HK-2 (cell line): Measurements from ENCODE around the gene CHD5.
"Not testable (repeated sequence)": the region's sequence is repeated elsewhere in the genome, so short reads cannot be mapped to it uniquely, and the experiment has no call there.

ENCODE experiments used
- DNase-seq: peaks from one replicate; pipeline ENCODE4 v3.0.0-alpha.2; 2018; ENCODE audit not compliant: unreplicated experiment

Gene CHD5

DNA sequence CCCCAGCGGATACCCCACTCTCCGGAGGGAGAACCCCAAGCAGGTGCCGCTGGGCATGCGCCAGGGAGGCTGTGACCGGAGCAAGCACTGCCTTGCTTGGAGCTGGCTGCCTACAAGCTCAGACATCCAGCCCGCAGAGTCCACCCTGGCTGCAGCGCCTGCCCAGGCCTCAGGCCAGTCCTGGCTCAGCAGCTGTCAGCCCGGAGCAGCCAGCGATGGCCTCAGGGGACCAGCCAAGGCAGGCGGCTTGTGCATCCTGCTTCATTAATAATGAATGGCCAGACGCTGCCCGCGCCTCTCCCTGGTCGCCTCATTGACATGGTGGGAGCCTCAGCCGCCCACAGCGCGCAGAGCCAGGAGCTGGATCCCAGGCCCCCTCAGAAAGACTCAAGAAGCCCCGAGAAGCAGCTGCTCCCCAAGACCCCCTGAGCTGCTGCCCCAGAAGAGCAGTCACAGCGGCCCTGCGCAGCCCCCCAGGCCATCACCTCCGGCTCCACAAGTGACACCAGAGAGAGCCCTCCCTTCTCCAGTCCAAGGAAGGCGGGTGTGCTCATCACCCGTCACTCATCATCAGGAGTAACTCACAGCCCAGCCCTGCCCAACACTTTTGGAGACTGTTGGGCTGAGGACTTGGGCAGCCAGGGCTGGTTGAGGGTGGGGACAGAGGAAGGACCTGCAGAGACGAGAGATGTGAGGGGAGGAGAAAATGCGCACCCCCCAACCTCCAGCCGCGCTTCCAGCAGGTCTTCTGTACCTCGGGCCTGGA, 114.8 kb downstream of the CHD5 start:
- DNase-seq, result no peak

DNA sequence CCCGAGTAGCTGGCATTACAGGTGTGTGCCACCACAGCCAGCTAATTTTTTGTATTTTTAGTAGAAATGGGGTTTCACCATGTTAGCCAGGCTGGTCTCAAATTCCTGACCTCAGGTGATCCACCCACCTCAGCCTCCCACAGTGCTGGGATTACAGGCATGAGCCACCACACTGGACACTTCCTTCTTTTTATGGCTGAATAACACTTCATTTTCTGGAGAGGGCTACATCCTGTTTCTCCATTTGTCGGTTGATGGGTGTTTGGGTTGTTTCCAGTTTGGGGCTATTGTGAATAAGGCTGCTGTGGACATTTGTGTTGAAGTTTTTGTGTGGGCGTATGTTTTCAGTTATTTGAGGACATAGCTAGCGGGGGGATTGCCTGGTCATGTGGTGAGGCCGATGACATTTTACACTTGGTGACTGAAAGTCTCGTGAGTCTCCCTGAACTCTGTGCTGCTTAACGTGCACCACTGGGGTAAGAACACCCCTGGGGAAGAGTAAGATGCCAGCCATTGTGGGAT, 116.5 kb downstream of the CHD5 start:
- DNase-seq, result not testable (repeated sequence)

DNA sequence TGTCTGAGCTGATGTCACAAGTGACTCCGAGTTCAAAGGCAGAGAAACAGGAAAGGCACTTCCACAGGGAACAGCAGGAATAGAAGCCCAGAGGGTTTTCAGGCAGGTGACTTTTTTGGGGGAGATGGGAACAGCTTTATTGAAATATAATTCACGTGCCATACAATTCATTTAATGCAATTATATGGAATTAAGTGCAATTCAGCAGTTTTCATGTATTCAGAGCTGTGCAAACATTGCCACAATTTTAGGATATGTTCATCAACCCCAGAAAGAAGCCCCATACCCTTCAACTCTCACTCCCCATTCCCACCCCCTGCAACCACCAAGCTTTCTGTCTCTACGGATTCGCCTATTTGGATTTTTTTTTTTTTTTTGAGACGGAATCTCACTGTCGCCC, 117.5 kb downstream of the CHD5 start:
- DNase-seq, result no peak

DNA sequence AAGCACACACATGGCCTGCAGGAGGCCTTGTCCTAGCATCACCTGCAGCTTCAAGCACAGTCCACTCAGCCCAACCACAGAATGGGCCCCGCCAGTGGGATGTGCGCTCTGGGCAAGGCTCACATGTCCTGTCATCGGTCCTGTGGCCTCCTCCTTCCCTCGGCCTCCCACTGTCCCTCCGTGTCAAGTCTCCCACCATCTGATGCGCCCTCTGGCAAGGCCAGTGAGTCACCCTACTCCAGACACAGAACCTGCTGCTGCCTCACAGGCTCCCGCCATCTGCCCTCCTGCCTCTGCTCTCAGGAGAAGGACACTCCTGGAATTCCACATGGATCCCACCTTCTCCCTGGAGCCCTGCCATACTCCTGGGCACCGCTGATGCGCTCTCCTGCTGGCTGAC, 120.3 kb downstream of the CHD5 start:
- DNase-seq, result peak; percentile 14

DNA sequence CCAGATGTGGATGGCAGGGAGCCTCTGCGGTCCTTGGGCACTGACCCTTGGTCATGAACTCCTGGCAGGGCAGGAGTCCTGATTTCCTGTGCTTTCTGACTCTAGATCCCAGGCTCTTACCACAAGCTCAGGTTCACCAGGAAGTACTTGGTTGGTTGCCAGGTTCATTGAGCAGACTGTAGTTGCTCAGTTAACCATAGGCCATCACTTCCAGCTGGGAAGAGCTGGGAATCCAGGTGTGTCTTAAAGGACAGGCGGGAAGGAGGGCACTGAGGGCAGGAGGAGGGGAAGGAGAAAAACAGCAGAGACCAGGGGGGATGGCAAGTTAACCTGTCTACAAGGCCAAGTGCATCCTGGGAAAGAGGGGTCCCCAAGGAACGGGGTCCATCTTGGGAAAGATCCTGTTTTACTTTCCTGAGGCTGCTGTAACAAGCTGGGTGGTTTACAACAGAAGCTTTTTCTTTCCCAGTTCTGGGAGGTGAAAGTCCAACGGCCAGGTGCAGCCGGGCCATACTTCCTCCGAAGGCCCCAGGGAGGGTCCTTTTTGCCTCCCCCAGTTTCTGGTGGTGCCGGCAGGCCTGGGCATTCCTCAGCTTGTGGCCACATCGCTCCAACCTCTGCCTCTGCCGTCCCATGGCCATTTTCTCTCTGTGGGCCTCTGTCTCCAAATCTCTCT, 122.8 kb downstream of the CHD5 start:
- DNase-seq, result no peak

DNA sequence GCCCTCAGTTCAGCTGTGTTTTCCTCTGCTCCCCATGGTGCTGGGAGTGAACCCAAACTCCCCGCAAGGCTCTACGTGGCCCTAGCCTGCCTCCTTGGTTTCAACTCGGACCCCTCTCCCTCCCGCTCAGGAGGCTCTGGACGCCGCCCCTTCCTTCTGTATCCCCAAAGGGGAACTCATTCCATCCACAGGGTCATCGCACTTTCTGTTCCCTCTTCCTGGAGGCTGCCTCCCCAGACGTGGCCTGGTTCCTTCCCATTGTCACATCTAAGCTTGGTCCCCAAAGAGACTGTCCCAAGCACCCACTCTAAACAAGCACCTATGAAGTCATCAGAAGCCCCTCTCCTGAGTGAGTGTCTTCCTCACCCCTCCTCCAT, 123.6 kb downstream of the CHD5 start:
- no peak for DNase-seq

DNA sequence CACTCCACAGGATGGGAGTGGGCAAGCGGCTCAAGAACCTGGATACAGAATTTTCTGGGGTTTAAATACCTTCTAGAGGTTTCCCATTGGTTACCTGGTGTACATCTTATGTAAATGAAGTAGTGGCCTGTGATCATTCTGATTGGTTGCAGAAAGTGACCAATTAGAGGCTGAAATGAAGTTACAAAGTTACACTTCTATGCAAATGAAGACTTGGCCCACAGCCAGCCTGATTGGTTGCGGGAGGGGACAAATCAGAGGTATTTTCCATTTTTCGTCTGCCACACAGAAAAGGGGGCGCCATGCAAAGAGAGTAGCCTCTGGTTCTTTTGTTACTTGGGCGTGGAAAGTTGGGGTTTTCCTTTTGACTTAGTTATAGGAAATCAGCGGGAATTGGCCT, 125.5 kb downstream of the CHD5 start:
- DNase-seq, result no peak

DNA sequence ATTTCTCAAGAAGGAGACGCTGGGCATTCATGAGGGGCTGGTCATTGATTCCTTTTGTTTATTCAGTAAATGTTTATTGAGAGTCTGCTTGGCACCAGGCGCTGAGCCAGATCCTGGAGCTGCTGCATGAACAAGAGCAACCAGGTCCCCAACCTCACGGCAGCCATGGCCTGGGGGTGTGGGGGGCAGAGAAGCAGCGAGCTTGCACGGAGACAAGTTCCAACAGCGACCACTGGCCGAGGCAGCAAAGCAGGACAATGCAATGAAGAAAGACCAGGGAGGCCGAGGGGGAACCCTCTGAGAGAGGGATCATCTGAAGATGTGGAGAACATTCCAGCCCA, 126.9 kb downstream of the CHD5 start:
- DNase-seq, result no peak

DNA sequence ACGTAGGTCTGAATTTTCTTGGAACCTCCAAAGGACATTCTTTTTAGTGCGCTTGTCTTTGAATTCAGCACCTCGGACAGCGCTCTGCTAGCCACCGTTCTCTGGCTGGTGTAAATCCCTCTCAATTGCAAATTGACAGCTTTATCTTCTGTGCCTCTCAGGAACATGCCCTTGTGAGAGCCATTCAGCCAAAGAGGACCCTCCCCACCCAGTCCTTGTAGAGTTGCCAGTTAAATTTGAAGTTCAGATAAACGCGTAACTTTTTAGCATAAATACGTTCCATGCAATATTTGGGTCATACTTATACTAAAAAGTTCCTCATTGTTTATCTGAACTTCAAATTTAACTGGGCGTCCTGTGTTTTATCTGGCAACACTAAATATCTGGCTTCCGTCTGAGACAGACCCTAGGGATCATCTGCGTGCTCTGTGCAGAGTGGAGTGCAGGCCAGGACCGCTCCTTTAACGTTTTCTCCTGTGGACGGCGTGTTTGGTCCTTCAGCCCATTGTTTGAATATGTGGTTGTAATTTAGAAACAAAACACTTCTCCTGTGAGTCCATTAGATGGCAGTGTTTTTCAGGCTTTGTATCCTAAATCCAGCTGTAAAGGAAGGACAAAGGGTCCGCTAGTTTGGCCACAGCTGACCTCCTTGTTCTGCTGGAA, 127.4 kb downstream of the CHD5 start:
- peak; percentile 58 for DNase-seq
